HTERT RPE-1 (cell line): ENCODE measurements around the gene CDH5.
"Not testable (repeated sequence)": the region's sequence is repeated elsewhere in the genome, so short reads cannot be mapped to it uniquely, and the experiment has no call there.

Experiments
- in situ Hi-C: fragments of 300-500 bp; cut with MboI; formaldehyde crosslinking; loops from 4 replicates; pipeline ENCODE4 v1.14.3; 2020; ENCODE audit warnings: low sequenced_read_pairs

CDH5 gene

GRCh38 chr16:66435896-66436295, 69.4 kb downstream of the CDH5 start:
- in situ Hi-C loops, result no loop called here

- in situ Hi-C loops, result no loop called here
Measured at GRCh38 chr16:66437391-66437945, 71.0 kb downstream of the CDH5 start.

- in situ Hi-C loops, result no loop called here
Measured at GRCh38 chr16:66438536-66438935, 72.0 kb downstream of the CDH5 start.

- in situ Hi-C loops, result no loop called here
Measured at GRCh38 chr16:66439051-66439730, 72.7 kb downstream of the CDH5 start.

GRCh38 chr16:66440271-66440802, 73.8 kb downstream of the CDH5 start:
- in situ Hi-C loops, result no loop called here

- in situ Hi-C loops, result no loop called here
Measured at GRCh38 chr16:66440970-66441369, 74.5 kb downstream of the CDH5 start.

GRCh38 chr16:66441586-66442375, 75.3 kb downstream of the CDH5 start:
- in situ Hi-C loops, result no loop called here

GRCh38 chr16:66442502-66443268, 76.2 kb downstream of the CDH5 start:
- in situ Hi-C loops, result no loop called here

- in situ Hi-C loops, result no loop called here
Measured at GRCh38 chr16:66443269-66443652, 76.8 kb downstream of the CDH5 start.

GRCh38 chr16:66444049-66444481, 77.6 kb downstream of the CDH5 start:
- in situ Hi-C loops, result no loop called here

GRCh38 chr16:66446737-66447136, 80.2 kb downstream of the CDH5 start:
- in situ Hi-C loops, result no loop called here

- in situ Hi-C loops, result no loop called here
Measured at GRCh38 chr16:66447491-66447890, 81.0 kb downstream of the CDH5 start.

- in situ Hi-C loops, result no loop called here
Measured at GRCh38 chr16:66451548-66451947, 85.1 kb downstream of the CDH5 start.

GRCh38 chr16:66453230-66453629, 86.7 kb downstream of the CDH5 start:
- in situ Hi-C loops, result not testable (repeated sequence)
